ENCODE results near the gene LHFPL3.
"Not testable (repeated sequence)": the region's sequence is repeated elsewhere in the genome, so short reads cannot be mapped to it uniquely, and the experiment has no call there.

- not testable (repeated sequence) for TF ChIP-seq EZH2 (IDR thresholded peaks at IDR 0.05; ENCODE audit: insufficient read depth, poor library complexity, severe bottlenecking); EZH2phosphoT487 (IDR thresholded peaks at IDR 0.05; ENCODE audit: insufficient read depth, low read depth)
Measured at GRCh38 chr7:104595591-104595990, 267.2 kb downstream of the LHFPL3 start.

All from GM23248 (cell line).